GM23338 (cell line): ENCODE data around the gene AP5Z1. TPM values are rescaled to one million over a fixed set of nuclear protein-coding genes. Genes with fewer than 3 reads are reported as not detected.

Experiments
- ATAC-seq: fragments of 200-7000 bp; cut with Tn5 transposase; 3 replicates; pipeline ENCODE4 v1.9.1; 2020
- DNase-seq: peaks from one replicate; pipeline ENCODE4 v3.0.0-alpha.2; 2015; ENCODE audit warnings: low spot score
- H2AFZ ChIP-seq: fragments of 200-600 bp; sonication (generic); 2 replicates; pipeline ENCODE4 v1.8.0; 2016; ENCODE audit warnings: antibody characterized with exemption, mild to moderate bottlenecking, moderate library complexity
- H3F3A ChIP-seq: fragments of 200-600 bp; sonication (generic); replicated peaks from 2 replicates; pipeline ENCODE4 v1.8.0; 2017; ENCODE audit warnings: antibody characterized with exemption, mixed run types, low read depth
- H3K27ac ChIP-seq: fragments of 200-600 bp; sonication (generic); 2 replicates; pipeline ENCODE4 v1.6.1; 2016; ENCODE audit warnings: low read depth
- H3K27me3 ChIP-seq: fragments of 200-600 bp; sonication (generic); 2 replicates; pipeline ENCODE4 v1.8.0; 2016; ENCODE audit warnings: mild to moderate bottlenecking, mixed run types, moderate library complexity; ENCODE audit not compliant: insufficient read depth
- H3K36me3 ChIP-seq: fragments of 200-600 bp; sonication (generic); 2 replicates; pipeline ENCODE4 v1.8.0; 2016; ENCODE audit warnings: mild to moderate bottlenecking; ENCODE audit not compliant: insufficient read depth
- H3K4me1 ChIP-seq: fragments of 200-600 bp; sonication (generic); 2 replicates; pipeline ENCODE4 v1.8.0; 2016; ENCODE audit warnings: mild to moderate bottlenecking, moderate library complexity; ENCODE audit not compliant: insufficient read depth
- H3K4me2 ChIP-seq: fragments of 200-600 bp; sonication (generic); 2 replicates; pipeline ENCODE4 v1.7.1; 2017; ENCODE audit warnings: mixed run types
- H3K4me3 ChIP-seq: fragments of 200-600 bp; sonication (generic); 2 replicates; pipeline ENCODE4 v1.6.1; 2016; ENCODE audit warnings: mixed run types
- H3K79me2 ChIP-seq: fragments of 200-600 bp; sonication (generic); replicated peaks from 2 replicates; pipeline ENCODE4 v1.8.0; 2017; ENCODE audit warnings: mild to moderate bottlenecking; ENCODE audit not compliant: insufficient read depth
- H3K9me2 ChIP-seq: fragments of 200-600 bp; sonication (generic); 2 replicates; pipeline ENCODE4 v1.8.0; 2017; ENCODE audit not compliant: insufficient read depth
- H4K20me1 ChIP-seq: fragments of 200-600 bp; sonication (generic); replicated peaks from 2 replicates; pipeline ENCODE4 v1.8.0; 2017; ENCODE audit warnings: mild to moderate bottlenecking; ENCODE audit not compliant: insufficient read depth
- H3K27ac Mint-ChIP-seq: 2 replicates; pipeline ENCODE4 v1.8.0; 2020; ENCODE audit warnings: inconsistent platforms, mild to moderate bottlenecking, moderate library complexity, mixed read lengths
- H3K27me3 Mint-ChIP-seq: 3 replicates; pipeline ENCODE4 v1.8.0; 2022; ENCODE audit warnings: low read depth, mild to moderate bottlenecking, moderate library complexity, mixed read lengths, inconsistent platforms; ENCODE audit not compliant: insufficient read depth, poor library complexity
- H3K36me3 Mint-ChIP-seq: 3 replicates; pipeline ENCODE4 v1.8.0; 2021; ENCODE audit warnings: low read depth, mild to moderate bottlenecking, inconsistent platforms, moderate library complexity, mixed read lengths
- H3K4me1 Mint-ChIP-seq: 3 replicates; pipeline ENCODE4 v1.8.0; 2020; ENCODE audit warnings: mild to moderate bottlenecking, inconsistent platforms, mixed read lengths
- H3K4me3 Mint-ChIP-seq: 3 replicates; pipeline ENCODE4 v1.8.0; 2021; ENCODE audit warnings: moderate library complexity, mild to moderate bottlenecking, inconsistent platforms, mixed read lengths
- H3K9me3 Mint-ChIP-seq: 3 replicates; pipeline ENCODE4 v1.8.0; 2020; ENCODE audit warnings: moderate library complexity, mild to moderate bottlenecking, inconsistent platforms, mixed read lengths
- REST ChIP-seq: IDR thresholded peaks from one replicate; pipeline ENCODE4 v1.6.1; 2018; ENCODE audit warnings: antibody characterized with exemption; ENCODE audit not compliant: unreplicated experiment
- STAT1 ChIP-seq: IDR thresholded peaks from one replicate; pipeline ENCODE4 v1.6.1; 2016; ENCODE audit warnings: antibody characterized with exemption; ENCODE audit not compliant: unreplicated experiment
- ZNF462 ChIP-seq: fragments of 250-450 bp; sonication (Bioruptor Pico); IDR thresholded peaks from 2 replicates; pipeline ENCODE4 v1.5.0; 2020; ENCODE audit warnings: mild to moderate bottlenecking, moderate library complexity
- polyA plus RNA-seq: library from polyadenylated mRNA; unstranded; fragments of >200 nt; fragmentation: Nextera tagmentation; extraction: Ambion mirVana; gene quantifications from 2 replicates; pipeline ENCODE4 v1.2.1, GENCODE V29; 2016
- total RNA-seq: library from RNA; depleted of rRNA; stranded (reverse); fragments of >200 nt; shearing (Covaris generic); gene quantifications from 2 replicates; pipeline ENCODE4 v1.2.3, GENCODE V29; 2014

Gene AP5Z1
- total and polyA plus RNA-seq, 2 experiments from 2014 or later: 16.3 to 31.2 TPM

DNA sequence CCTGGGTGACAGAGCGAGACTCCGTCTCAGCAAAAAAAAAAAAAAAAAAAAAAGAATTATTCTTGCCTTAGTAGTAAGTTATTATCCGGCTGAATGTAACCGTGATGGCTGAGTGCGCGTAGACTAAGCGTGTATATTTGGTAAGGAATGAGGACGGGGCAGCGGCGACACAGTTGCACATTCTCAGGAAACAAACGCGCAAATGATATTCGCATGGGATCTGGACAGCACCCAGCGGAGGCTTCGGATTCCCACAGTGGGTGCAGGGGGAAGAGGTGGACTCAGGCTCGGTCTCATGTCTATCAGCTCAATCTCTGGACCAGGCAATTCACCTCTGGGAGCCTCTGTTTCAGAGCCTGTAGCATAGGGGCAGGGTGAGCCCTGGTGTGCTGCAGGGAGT lies 57.3 kb downstream of the AP5Z1 start:
- no peaks in the 10 kb centered on the region for H3K36me3 Mint-ChIP-seq

More for the DNA sequence above, 57.3 kb downstream of the AP5Z1 start:
- Histone ChIP-seq H4K20me1 (no peaks in the 10 kb centered on the region), H3K4me3 (no peak overlapping the region), H3K36me3 (no peaks in the 10 kb centered on the region), H3K4me2 (no peak overlapping the region), H3K27ac (no peak overlapping the region), H3K79me2 (no peaks in the 10 kb centered on the region), H3K4me1 (no peaks in the 10 kb centered on the region), H3F3A (no peaks in the 10 kb centered on the region), H2AFZ (no peak overlapping the region), H3K9me2 (no peaks in the 10 kb centered on the region), H3K27me3 (no peaks in the 10 kb centered on the region)
- Mint-ChIP-seq H3K9me3 (peaks cover 2% of the 10 kb centered on the region; the same call in 1 of the 3 replicates), H3K4me1 (peaks cover 4% of the 10 kb centered on the region), H3K27ac (no peak overlapping the region), H3K4me3 (no peak overlapping the region), H3K27me3 (peaks cover 13% of the 10 kb centered on the region)
- TF ChIP-seq REST (no peak), ZNF462 (no peak), STAT1 (no peak)
- no peak for ATAC-seq
- no peak for DNase-seq
